ENCODE measurements around the gene CEP76.

Gene CEP76

DNA sequence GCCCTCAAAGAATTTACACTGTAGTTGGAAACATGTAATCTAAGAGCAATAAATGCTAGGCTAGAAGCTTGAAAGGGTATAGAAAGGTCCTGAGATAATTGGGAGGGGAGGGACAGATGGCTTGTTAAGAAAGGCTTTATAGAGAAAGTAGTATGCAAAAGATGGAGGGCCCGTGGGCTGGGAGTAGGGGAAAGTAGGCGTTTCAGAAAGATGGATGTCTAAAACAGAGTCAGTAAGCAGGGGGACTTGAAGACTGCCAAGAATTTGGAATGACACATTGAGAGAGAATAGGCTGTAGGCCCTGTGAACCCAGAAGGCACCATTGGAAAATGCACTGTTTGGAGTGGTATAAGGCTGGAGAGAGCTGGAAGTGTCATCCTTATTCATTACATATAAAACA, 1.1 kb upstream of the CEP76 start:
- H3K4me3 ChIP-seq (ENCODE audit: low read length) = peak overlapping the region; percentile 83
- peak; percentile 10 for DNase-seq (ENCODE audit: low read depth)
- TF ChIP-seq, protein P1, sequence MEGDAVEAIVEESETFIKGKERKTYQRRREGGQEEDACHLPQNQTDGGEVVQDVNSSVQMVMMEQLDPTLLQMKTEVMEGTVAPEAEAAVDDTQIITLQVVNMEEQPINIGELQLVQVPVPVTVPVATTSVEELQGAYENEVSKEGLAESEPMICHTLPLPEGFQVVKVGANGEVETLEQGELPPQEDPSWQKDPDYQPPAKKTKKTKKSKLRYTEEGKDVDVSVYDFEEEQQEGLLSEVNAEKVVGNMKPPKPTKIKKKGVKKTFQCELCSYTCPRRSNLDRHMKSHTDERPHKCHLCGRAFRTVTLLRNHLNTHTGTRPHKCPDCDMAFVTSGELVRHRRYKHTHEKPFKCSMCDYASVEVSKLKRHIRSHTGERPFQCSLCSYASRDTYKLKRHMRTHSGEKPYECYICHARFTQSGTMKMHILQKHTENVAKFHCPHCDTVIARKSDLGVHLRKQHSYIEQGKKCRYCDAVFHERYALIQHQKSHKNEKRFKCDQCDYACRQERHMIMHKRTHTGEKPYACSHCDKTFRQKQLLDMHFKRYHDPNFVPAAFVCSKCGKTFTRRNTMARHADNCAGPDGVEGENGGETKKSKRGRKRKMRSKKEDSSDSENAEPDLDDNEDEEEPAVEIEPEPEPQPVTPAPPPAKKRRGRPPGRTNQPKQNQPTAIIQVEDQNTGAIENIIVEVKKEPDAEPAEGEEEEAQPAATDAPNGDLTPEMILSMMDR (IDR thresholded peaks at IDR 0.05; ENCODE audit: insufficient read depth, low read depth, low read length, missing control alignments) = no peak

DNA sequence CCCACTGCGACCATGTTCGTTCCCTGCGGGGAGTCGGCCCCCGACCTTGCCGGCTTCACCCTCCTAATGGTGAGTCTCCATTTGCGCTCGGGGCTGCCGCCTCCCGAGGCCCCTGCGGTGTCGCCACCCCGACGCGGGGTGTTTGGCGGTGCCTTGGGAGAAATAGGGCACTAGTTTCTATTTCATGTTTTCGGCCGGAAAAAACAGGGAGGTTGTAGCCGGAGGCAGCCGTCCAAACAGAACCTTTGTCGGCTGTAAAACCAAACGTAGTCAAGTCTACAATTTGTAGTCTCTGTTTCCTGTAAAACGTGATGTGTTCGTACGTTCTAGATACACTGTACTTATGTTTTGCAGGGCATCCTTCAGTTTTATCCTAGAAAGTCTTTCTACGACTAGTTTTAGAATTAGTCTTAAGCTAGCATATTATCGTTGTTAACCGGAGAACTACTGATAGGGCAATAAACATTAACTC, 609 bp upstream of the CEP76 start:
- no peak for DNase-seq (ENCODE audit: low read depth)

DNA sequence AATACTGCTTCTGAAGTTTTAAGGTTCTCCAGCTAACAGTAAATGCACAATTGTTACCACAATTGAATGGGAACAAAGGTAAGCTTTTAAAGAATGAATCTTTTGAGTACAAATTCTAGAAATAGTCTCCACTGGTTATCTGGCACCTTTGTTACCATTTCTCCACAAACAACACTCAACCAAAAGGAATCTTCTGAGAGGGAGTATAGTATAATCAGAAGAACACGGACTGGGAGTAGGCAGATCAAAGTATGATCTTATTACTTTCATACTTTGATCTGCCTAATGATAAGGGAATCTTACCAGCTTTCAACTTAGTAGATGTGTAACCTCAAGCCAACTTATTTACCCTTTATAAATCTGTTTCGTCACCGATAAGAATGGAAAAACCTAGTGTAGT, 1.4 kb downstream of the CEP76 start:
- no peak for DNase-seq (ENCODE audit: low read depth)
- H3K4me3 ChIP-seq (ENCODE audit: low read length) = peak overlapping the region; percentile 83
- TF ChIP-seq, protein P1 (IDR thresholded peaks at IDR 0.05; ENCODE audit: insufficient read depth, low read depth, low read length, missing control alignments) = no peak

More for the DNA sequence above, 609 bp upstream of the CEP76 start:
- TF ChIP-seq, protein P1 (IDR thresholded peaks at IDR 0.05; ENCODE audit: insufficient read depth, low read depth, low read length, missing control alignments) = no peak
- H3K4me3 ChIP-seq (ENCODE audit: low read length) = peak overlapping the region; percentile 83

DNA sequence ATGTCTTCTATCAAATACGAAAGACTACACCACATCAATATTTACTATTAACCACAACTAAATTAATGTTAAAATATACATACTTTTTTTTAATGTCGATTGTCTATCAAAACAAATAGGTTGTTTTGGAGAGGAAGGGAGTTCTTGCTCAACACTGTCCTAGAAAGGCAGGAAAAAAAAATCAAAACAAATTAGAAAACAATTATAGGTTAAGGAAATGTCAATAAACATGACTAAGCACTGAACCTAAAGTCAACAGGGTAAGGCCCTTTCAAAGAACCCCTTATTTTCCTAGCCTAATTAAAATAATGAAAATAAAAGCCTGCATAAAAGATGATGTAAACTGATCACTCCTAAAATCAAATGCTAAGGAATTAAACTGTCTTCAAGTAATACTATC, 2.8 kb downstream of the CEP76 start:
- no peak for DNase-seq (ENCODE audit: low read depth)
- H3K4me3 ChIP-seq (ENCODE audit: low read length) = no peak overlapping the region
- TF ChIP-seq, protein P1 (IDR thresholded peaks at IDR 0.05; ENCODE audit: insufficient read depth, low read depth, low read length, missing control alignments) = no peak

DNA sequence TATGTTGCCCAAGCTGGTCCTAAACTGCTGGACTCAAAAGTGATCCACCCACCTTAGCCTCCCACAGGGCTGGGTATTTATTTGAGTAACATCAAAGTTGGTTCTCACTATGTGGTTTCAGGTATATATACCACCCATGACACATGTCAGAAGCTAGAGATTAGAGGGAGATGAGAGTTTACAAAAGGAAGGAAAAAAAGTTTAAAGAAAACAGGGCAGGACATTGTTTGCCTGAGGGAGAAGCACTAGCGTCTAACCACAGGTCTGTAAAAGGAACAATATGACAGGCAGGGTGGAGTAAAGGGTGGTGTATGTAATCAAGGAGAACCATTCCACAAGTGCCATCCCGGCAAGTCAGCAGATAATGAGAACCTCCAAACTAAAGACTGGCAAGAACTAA, 8.5 kb downstream of the CEP76 start:
- H3K4me3 ChIP-seq (ENCODE audit: low read length) = no peak overlapping the region
- TF ChIP-seq, protein P1 (IDR thresholded peaks at IDR 0.05; ENCODE audit: insufficient read depth, low read depth, low read length, missing control alignments) = no peak
- peak; percentile 76 for DNase-seq (ENCODE audit: low read depth)

DNA sequence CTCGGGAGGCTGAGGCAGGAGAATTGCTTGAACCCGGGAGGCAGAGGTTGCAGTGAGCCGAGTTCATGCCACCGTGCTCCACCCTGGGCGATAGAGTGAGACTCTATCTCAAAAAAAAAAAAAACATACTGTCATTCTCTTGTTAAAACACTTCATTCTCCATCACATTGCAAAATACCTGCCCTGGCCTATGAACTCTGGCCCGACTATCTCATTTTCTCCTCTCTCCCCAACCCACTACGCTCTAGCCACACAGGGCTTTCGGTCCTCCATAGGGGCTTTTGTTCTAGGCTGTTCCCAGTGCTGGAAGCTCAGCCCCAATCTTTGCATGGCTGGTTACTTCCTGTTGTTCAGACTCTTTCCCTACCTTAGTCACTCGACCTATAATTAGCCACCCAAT, 10.3 kb downstream of the CEP76 start:
- DNase-seq (ENCODE audit: low read depth) = peak; percentile 24
- no peak overlapping the region for H3K4me3 ChIP-seq (ENCODE audit: low read length)
- TF ChIP-seq, protein P1 (IDR thresholded peaks at IDR 0.05; ENCODE audit: insufficient read depth, low read depth, low read length, missing control alignments) = no peak

DNA sequence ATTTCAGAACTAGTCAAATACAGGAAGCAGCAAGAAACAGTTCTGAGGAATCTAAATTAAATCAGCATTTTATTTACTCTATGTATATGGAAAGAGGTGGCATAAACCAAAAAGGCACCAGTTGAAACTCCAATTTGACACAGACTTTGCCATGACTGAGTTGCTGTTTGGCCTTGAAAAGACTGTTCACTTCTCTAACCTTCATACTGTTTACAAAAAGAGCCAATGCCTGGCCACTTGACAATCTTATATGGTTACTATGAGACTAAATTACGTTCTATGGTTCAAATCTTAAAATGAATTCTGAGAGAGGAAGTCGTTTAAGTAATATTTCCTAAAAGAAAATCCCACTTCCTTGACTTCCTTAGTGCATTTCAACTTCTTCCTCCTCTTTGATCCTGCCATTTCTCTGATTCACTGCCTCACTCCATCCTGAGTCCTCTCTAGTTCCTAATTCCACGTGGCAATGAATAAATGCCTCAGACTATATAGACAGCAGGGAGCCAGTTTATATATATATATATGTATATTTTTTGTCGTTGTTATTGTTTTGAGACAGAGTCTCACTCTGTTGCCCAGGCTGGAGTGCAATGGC, 13.2 kb downstream of the CEP76 start:
- TF ChIP-seq, protein P1 (IDR thresholded peaks at IDR 0.05; ENCODE audit: insufficient read depth, low read depth, low read length, missing control alignments) = no peak
- H3K4me3 ChIP-seq (ENCODE audit: low read length) = no peak overlapping the region
- DNase-seq (ENCODE audit: low read depth) = no peak
